Stimulated activated CD4-positive, alpha-beta T cell treated with anti-CD3 and anti-CD28 coated beads, Interleukin-12 subunit alpha, Interleukin-12 subunit beta, amount 100 ng/mL, for 24 hours (primary cell): ENCODE results near the gene LY6G6F.
A peak's percentile ranks its signal among the peaks of the same experiment; 100 is the strongest.

Source experiments
- DNase-seq, 2 experiments: peaks; one replicate each; pipeline ENCODE4 v3.0.0-alpha.2; 2020; ENCODE audit warnings: low read depth in 2 of 2

Gene LY6G6F

DNA sequence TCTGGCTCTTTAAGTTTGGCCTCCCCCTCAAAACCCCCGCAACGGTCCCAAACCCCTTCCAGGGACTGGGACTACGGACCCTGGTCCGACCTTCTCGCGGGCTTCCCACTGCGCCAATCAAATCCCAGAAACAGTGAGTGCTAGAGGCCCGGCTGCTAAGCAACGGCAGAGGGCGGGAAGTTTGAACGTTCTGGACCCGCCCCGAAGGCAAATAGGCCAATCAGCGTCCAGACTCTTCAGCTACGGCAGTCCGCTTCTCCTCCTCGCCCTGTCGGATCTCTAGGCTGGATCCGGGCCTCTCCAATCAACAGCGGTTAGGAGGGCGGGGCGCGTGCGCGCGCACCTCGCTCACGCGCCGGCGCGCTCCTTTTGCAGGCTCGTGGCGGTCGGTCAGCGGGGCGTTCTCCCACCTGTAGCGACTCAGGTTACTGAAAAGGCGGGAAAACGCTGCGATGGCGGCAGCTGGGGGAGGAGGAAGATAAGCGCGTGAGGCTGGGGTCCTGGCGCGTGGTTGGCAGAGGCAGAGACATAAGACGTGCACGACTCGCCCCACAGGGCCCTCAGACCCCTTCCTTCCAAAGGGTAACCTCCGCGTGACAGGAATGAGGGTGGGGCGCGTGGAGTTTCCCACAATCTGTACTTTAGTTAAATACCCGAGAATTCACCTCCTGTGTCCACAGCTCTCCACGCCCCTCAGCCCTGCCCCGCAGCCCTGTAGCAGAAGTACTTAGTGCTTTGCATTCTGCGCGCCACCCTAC, 33.2 kb downstream of the LY6G6F start, which contains the start of gene MSH5:
Gene MSH5 (plus strand): TSS at position 367 of the 758 bp plus-strand sequence. CDS start 462 bp downstream, outside the sequence.
- DNase-seq: peak; percentile 92 to 96

DNA sequence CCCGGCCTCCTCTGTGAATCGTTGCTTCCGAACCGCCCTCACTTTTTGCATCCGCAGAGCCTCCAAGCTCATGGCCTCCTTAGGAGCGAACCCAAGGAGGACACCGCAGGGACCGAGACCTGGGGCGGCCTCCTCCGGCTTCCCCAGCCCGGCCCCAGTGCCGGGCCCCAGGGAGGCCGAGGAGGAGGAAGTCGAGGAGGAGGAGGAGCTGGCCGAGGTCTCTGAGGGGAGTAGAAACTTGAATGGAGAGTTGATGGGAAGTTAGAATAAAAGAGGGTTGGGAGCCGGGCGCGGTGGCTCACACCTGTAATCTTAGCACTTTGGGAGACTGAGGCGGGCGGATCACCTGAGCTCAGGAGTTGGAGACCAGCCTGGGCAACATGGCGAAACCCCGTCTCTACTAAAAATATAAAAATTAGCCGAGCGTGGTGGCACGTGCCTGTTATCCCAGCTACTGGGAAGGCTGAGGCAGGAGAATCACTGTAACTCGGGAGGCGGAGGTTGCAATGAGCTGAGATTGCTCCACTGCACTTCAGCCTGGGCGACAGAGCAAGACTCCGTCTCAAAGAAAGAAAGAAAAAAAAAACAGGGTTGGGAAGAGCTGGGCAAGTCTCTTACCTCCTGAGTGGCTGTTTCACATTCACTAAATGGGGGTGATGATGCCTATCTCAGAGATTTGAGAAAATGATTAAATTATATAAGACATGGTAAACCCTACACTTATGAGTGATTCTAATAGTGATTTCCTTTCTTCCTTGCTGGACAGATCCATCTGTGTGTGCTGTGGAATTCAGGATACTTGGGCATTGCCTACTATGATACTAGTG, 33.9 kb downstream of the LY6G6F start:
- no peak for DNase-seq

DNA sequence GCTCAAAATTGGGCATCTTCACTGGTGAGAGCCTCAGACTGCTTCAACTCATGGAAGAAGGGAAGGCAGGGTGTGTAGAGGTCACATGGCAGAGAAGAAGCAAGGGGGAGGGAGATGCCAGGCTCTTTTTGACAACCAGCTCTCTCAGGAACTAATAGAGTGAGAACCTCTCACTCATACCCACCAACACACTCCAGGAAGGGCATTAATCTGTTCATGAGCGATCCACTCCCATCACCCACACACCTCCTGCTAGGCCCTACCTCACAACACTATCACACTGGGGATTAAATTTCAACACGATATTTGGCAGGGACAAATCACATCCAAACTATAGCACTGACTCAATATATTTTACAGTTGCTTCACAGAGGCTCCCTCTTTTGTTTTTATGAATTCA, 35.1 kb downstream of the LY6G6F start:
- no peak for DNase-seq

DNA sequence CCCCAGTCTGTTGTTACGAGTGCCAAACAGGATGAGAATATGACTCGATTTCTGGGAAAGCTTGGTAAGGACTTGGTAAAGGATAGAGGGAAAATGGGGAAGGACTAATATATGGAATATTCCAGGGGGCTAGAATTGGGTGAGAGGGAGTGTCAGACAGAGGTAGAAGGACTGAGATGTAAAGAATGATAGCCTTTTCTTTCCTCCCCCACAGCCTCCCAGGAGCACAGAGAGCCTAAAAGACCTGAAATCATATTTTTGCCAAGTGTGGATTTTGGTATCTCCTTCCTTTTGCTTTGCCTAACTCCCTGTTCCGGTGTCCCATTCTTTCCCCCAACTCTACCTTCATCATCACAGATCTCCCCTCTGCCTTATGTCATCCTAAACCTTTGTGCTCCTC, 36.2 kb downstream of the LY6G6F start:
- DNase-seq: no peak

DNA sequence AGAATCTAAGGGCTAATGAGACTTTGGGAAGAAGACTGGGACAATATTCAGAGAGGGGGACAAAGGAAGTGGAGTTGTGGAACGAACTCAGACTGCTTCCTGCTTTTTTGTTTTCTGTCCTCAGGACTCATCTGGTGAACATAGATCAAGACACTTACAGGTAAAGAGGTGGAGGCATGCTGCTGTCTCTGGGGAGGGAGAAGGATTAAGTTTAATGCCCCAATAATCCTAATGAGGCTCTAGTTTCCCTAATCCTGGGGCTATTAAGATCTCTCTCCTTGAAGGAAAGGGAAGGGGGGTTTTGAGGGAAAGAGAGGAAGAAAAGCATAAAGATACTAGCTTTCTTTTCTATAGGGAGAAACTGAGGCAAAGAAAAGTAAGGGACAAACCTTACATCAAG, 37.8 kb downstream of the LY6G6F start:
- DNase-seq: no peak

DNA sequence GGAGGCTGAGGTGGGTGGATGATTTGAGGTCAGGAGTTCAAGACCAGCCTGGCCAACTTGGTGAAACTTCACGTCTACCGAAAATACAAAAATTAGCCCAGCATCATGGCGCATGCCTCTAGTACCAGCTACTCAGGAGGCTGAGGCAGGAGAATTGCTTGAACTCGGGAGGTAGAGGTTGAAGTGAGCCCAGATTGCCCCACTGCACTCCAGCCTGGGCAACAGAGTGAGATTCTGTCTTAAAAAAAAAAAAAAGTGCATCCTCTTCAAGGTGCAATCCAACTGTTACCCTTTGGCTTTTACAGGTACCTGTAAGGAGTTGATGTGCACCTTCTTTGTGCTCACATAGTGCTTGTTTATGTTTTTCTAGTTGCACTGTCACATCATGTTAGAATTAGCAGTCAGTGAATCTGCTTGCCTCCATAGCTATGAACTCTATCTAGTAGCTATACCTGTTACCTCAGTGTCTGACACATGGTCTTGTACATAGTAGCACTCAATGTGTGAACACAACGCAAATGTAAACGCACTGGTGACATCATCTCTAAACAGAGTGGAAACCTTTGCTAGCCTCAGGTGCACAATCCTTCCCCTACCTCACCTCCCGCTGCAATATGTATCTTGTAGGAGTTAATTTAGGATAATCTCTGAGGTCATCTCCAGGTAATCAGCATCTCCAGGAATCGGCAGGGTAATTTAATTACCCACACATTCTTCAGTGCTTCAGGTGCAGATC, 42.8 kb downstream of the LY6G6F start:
- no peak for DNase-seq

DNA sequence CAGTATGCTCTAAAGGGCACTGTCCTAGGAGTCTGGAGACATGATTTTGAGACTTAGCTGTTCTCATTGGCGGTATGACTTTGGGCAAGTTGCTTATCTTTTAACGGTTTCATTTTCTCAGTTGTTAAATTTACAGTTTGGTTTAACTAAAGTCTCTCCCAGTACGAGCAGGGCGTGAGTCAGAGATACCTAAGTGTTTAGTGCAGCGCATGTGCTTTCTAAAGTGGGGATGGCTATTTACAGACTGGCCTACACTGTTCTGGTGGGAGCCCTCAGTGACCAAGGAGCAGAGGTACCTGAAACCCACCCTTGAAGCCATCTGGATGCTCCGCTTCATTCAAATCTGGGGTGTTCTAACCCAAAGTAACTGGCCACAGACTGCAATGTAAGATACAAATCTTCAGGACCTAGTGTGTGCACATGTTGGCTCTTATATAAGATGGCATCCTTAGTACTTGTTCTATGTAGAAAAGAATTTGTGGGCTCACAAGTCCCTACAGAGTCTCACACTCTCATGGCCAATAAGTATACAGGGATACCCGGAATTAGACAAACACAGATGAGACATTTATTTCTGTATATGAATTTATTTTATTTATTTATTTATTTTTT, 43.9 kb downstream of the LY6G6F start:
- DNase-seq: no peak

DNA sequence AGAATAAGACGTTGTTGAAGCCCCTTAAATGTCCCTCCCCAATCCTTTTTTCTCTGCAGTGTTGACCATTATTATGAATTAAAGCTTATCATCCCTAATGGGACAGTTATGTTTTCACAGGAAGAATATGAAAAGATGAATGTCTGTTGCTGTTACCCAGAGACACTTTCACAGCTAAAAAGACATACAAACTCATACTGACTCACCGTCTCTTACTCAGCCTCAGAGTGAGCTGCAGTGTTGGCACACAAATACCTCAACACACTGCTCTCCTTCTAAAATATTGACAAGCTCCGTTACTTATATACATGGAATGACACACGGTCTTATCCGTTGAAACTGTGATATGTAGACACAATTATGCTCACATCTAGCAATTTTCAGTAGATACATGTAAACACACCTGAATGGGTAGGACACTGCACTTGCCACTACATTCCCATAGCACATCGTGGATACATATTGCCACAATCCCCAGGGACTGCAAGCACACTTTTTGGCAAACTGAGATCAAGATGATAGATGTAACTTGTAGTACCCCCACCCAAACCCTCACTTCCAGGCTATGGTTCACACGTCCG, 46.2 kb downstream of the LY6G6F start:
- DNase-seq: no peak

DNA sequence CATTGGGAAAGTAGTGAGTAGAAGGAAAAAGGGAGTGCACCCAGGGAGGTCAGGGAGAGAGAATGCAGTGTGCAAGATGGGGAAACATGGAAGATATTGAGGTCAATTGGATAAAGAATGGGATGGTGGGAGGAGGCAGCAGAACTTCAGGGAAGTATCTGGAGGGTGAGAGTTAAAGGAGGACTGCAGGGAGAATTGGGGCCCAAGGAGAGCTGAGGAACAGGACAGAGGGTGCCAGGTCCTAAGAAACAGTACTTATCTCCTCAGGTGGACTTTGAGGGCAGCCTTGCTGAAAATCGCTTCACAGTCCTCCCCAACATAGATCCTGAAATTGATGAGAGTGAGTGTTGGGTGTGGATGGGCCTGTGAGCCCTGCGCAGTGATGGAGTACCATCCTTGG, 51.6 kb downstream of the LY6G6F start:
- no peak for DNase-seq
